PC-9 (cell line): ENCODE data around the gene PCDHA4. TPM values are rescaled to one million over a fixed set of nuclear protein-coding genes. Genes with fewer than 3 reads are reported as not detected.

Experiments used
- Bru-seq: library from RNA; stranded (reverse); fragments of 400-500 nt; gene quantifications from one replicate; lab custom pipeline; 2021; lab: Mats Ljungman, UMichigan
- BruChase-seq, 2 experiments: library from RNA; stranded (reverse); fragments of 400-500 nt; gene quantifications; one replicate each; lab custom pipeline; 2021; lab: Mats Ljungman, UMichigan
- BruUV-seq: library from RNA; stranded (reverse); fragments of 400-500 nt; replicated peaks from 2 replicates; lab custom pipeline; 2021; lab: Mats Ljungman, UMichigan
- CTCF ChIA-PET: fragments of 300-600 bp; sonication (Branson Sonifier 250); formaldehyde crosslinking; loops from one replicate; lab custom pipeline; 2022; ENCODE audit warnings: antibody characterized with exemption; lab: Charles Lee
- POLR2A ChIA-PET: fragments of 300-600 bp; sonication (Branson Sonifier 250); formaldehyde crosslinking; loops from one replicate; lab custom pipeline; 2022; ENCODE audit warnings: antibody characterized with exemption; ENCODE audit not compliant: unreplicated experiment; lab: Charles Lee
- DNase-seq, 2 experiments: peaks; one replicate each; pipeline versions ENCODE4 v3.0.0 to v3.0.0-alpha.2; 2015 to 2022; ENCODE audit warnings: mixed read lengths in 1 of 2
- H2AFZ ChIP-seq: fragments of 200-600 bp; sonication (generic); 2 replicates; pipeline ENCODE4 v1.8.1; 2017; ENCODE audit warnings: antibody characterized with exemption
- H3F3A ChIP-seq: fragments of 200-600 bp; sonication (generic); 2 replicates; pipeline ENCODE4 v1.8.1; 2017; ENCODE audit warnings: antibody characterized with exemption, mild to moderate bottlenecking, low read depth; ENCODE audit not compliant: insufficient read depth
- H3K27ac ChIP-seq: fragments of 200-600 bp; sonication (generic); 2 replicates; pipeline ENCODE4 v1.6.1; 2016; ENCODE audit warnings: mixed run types
- H3K27me3 ChIP-seq: fragments of 200-600 bp; sonication (generic); 2 replicates; pipeline ENCODE4 v1.6.1; 2016; ENCODE audit warnings: low read depth, mixed run types; ENCODE audit not compliant: insufficient read depth
- H3K36me3 ChIP-seq: fragments of 200-600 bp; sonication (generic); 2 replicates; pipeline ENCODE4 v1.6.1; 2016; ENCODE audit warnings: low read depth, mixed run types
- H3K4me1 ChIP-seq: fragments of 200-600 bp; sonication (generic); replicated peaks from 2 replicates; pipeline ENCODE4 v1.6.1; 2016; ENCODE audit warnings: mixed run types; ENCODE audit not compliant: insufficient read depth
- H3K4me2 ChIP-seq: fragments of 200-600 bp; sonication (generic); 2 replicates; pipeline ENCODE4 v1.6.1; 2017; ENCODE audit warnings: mixed run types
- H3K4me3 ChIP-seq: fragments of 200-600 bp; sonication (generic); 2 replicates; pipeline ENCODE4 v1.6.1; 2016; ENCODE audit warnings: mixed run types
- H3K79me2 ChIP-seq: fragments of 200-600 bp; sonication (generic); 2 replicates; pipeline ENCODE4 v1.6.1; 2017; ENCODE audit warnings: low read depth, mixed run types
- H3K9me2 ChIP-seq: fragments of 200-600 bp; sonication (generic); 2 replicates; pipeline ENCODE4 v1.8.1; 2017; ENCODE audit warnings: mild to moderate bottlenecking; ENCODE audit not compliant: insufficient read depth
- H3K9me3 ChIP-seq: fragments of 200-600 bp; sonication (generic); 2 replicates; pipeline ENCODE4 v1.8.1; 2016; ENCODE audit warnings: low read depth; ENCODE audit not compliant: insufficient read depth
- H4K20me1 ChIP-seq: fragments of 200-600 bp; sonication (generic); 2 replicates; pipeline ENCODE4 v1.8.1; 2017; ENCODE audit not compliant: insufficient read depth
- CTCF ChIP-seq: fragments of 200-600 bp; sonication (generic); conservative IDR thresholded peaks from 2 replicates; pipeline ENCODE4 v1.6.1; 2017; ENCODE audit warnings: mixed run types, antibody characterized with exemption, mild to moderate bottlenecking, moderate library complexity
- EZH2 ChIP-seq: fragments of 200-600 bp; sonication (generic); IDR thresholded peaks from 2 replicates; pipeline ENCODE4 v1.8.0; 2017; ENCODE audit warnings: antibody characterized with exemption, low read depth
- intact Hi-C: fragments of 100-400 bp; cut with micrococcal nuclease; formaldehyde crosslinking; loops from one replicate; pipeline ENCODE4 v1.10.0; 2022; ENCODE audit not compliant: unreplicated experiment
- long read RNA-seq: library from polyadenylated mRNA; stranded (forward); transcript quantifications from one replicate; pipeline ENCODE4 v2.0.0, GENCODE V29; 2022
- total RNA-seq: library from RNA; stranded (reverse); gene quantifications from 2 replicates; pipeline ENCODE4 v1.2.3, GENCODE V29; 2021

Gene PCDHA4
- total RNA-seq = not detected in 2 replicates
- Bru-seq, nascent RNA = percentile 2 among the genes with signal in this experiment
- BruChase-seq, experiment 1, labeled RNA remaining after a 2-hour chase = not detected
- BruChase-seq, experiment 2, labeled RNA remaining after a 6-hour chase = not detected
- long read RNA-seq = 0 reads

DNA sequence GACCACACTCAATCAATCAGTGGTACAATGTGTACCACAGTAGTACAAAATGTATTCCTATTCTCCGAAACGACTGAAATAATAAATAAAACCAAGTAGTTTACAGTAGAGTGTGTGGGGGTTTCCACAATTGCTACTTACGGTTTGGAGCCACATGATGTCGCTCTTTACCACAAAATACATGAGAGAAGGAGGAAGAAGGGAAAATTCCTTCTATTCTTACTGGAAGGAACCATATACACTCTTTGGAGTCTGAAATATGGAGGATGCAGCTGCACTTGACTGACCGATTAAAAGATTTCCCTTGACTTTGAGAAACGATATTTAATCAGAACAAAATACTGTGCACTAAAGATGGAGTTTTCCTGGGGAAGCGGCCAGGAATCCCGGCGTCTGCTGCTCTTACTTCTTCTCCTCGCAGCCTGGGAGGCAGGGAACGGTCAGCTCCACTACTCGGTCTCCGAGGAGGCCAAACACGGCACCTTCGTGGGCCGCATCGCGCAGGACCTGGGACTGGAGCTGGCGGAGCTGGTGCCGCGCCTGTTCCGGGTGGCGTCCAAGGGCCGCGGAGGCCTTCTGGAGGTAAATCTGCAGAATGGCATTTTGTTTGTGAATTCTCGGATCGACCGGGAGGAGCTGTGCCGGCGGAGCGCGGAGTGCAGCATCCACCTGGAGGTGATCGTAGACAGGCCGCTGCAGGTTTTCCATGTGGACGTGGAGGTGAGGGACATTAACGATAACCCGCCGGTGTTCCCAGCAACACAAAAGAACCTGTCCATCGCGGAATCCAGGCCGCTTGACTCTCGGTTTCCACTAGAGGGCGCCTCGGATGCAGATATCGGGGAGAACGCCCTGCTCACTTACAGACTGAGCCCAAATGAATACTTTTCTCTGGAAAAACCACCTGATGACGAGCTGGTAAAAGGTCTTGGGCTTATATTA lies at the start of gene PCDHA4:
TSS of gene PCDHA4 (plus strand) at position 235 of the 942 bp plus-strand sequence.
- Histone ChIP-seq H4K20me1 (no peaks in the 10 kb centered on the region), H3K27me3 (no peaks in the 10 kb centered on the region), H3K4me1 (no peaks in the 10 kb centered on the region), H2AFZ (no peak within 1 kb of the TSS), H3F3A (no peaks in the 10 kb centered on the region), H3K4me2 (no peak within 1 kb of the TSS), H3K9me2 (no peaks in the 10 kb centered on the region), H3K36me3 (no peaks in the 10 kb centered on the region), H3K9me3 (no peaks in the 10 kb centered on the region; the same call in 1 of the 2 replicates), H3K79me2 (no peaks in the 10 kb centered on the region), H3K4me3 (no peak within 1 kb of the TSS), H3K27ac (no peak within 1 kb of the TSS)
- POLR2A ChIA-PET = no interaction called here
- no TSS peak for BruUV-seq
- TF ChIP-seq CTCF (peak; percentile 19; the same call in 1 of the 2 replicates), EZH2 (no peak)
- no peak for DNase-seq
- intact Hi-C loops = no loop called here
- CTCF ChIA-PET = no interaction called here

DNA sequence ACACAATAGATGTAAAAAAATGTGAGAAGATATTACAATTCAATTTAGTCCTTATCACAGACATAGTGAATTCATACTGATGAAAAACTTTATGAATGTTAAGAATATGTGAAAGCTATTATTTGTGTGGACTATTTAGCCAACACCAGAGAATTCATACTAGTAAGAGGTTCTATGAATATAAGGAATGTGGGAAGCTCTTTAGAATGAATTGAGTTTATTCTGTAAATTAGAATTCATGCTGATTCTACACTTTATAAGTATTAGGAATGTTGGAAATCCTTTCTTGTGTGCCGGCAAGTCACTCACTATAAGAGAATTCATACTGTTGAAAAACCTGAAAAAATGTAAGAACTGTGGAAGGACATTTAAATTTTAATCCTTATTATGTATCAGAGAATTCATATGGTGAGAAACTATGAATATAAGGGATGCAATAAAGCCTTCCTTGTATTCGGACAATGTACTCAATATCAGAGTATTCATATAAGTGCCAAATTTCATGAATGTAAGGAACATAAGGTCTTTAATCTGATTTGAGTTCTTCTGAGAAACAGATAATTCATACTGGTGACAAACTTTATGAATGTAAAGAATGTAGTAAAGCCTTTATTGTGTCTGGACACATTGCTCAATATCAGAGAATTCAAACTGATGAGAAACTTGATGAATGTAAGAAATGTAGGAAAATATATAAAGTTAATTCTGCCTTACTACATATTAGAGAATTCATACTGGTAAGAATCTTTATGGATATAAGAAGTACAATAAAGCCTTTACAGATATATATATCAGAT lies 42.5 kb upstream of the PCDHA4 start:
- intact Hi-C loops = no loop called here
- POLR2A ChIA-PET = no interaction called here
- BruUV-seq = no TSS peak

More for the DNA sequence above, 42.5 kb upstream of the PCDHA4 start:
- DNase-seq = no peak
- H3K79me2 ChIP-seq = no peaks in the 10 kb centered on the region
- H3K36me3 ChIP-seq = no peaks in the 10 kb centered on the region
- no peaks in the 10 kb centered on the region for H3K9me2 ChIP-seq
- H3K27ac ChIP-seq = no peak overlapping the region
- H3K4me3 ChIP-seq = no peak overlapping the region
- TF ChIP-seq EZH2 = no peak
- no peak for TF ChIP-seq CTCF
- no peaks in the 10 kb centered on the region for H3K27me3 ChIP-seq
- H3K9me3 ChIP-seq = peaks cover 62% of the 10 kb centered on the region
- CTCF ChIA-PET = no interaction called here
- no peak overlapping the region for H3K4me2 ChIP-seq
- H4K20me1 ChIP-seq = no peaks in the 10 kb centered on the region
- H3F3A ChIP-seq = no peaks in the 10 kb centered on the region
- no peaks in the 10 kb centered on the region for H3K4me1 ChIP-seq
- no peak overlapping the region for H2AFZ ChIP-seq
